ENCODE data around the gene ADGRE2. TPM values are rescaled to one million over a fixed set of nuclear protein-coding genes. Genes with fewer than 3 reads are reported as not detected.
"Not testable (repeated sequence)": the region's sequence is repeated elsewhere in the genome, so short reads cannot be mapped to it uniquely, and the experiment has no call there.

Gene ADGRE2
- total and polyA plus RNA-seq, 4 donors: 0.40 to 5.3 (median 1.2) TPM

DNA sequence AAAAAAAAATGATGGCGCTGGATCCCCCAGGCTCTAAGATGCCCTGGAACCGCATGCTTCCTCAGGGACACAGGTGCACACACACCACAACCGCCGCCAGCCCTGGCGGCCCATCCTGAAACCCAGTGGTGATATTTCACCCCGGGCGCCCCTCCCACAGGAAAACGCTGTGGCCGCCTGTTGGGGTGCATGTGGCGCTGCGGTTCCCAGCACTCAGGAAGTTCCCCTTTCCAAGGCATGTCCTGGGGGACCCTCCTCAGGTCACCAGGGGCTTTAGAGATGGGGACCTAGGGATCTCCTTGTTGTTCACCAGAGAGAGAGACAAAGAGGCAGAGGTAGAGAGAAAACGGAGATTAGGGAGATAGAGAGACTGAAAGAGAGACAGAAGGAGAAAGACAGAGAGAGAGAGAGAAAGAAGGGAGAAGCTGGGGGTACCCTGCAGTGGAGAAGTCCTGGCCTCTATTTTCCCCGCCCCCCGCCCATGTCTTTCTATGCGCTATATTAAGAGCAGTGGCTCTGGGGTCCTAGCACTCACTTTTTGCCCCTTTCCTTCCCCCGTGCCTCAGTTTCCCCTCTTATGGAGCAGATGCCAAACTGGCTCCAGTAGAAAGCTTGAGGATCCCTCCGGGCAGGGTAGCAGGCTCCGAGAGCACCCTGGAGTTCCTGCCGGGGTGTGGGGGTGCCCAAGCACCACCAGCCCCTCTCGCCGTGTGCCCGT, 2.3 kb downstream of the ADGRE2 start (continued):
- TF ChIP-seq, protein P1, sequence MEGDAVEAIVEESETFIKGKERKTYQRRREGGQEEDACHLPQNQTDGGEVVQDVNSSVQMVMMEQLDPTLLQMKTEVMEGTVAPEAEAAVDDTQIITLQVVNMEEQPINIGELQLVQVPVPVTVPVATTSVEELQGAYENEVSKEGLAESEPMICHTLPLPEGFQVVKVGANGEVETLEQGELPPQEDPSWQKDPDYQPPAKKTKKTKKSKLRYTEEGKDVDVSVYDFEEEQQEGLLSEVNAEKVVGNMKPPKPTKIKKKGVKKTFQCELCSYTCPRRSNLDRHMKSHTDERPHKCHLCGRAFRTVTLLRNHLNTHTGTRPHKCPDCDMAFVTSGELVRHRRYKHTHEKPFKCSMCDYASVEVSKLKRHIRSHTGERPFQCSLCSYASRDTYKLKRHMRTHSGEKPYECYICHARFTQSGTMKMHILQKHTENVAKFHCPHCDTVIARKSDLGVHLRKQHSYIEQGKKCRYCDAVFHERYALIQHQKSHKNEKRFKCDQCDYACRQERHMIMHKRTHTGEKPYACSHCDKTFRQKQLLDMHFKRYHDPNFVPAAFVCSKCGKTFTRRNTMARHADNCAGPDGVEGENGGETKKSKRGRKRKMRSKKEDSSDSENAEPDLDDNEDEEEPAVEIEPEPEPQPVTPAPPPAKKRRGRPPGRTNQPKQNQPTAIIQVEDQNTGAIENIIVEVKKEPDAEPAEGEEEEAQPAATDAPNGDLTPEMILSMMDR (IDR thresholded peaks at IDR 0.05; ENCODE audit: low read depth, low read length, missing input control): no peak
- TF ChIP-seq YY1 (IDR thresholded peaks at IDR 0.05) (no peak), RXRA (IDR thresholded peaks at IDR 0.05) (no peak)
- TF ChIP-seq, protein P2, sequence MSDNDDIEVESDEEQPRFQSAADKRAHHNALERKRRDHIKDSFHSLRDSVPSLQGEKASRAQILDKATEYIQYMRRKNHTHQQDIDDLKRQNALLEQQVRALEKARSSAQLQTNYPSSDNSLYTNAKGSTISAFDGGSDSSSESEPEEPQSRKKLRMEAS (IDR thresholded peaks at IDR 0.05): no peak

DNA sequence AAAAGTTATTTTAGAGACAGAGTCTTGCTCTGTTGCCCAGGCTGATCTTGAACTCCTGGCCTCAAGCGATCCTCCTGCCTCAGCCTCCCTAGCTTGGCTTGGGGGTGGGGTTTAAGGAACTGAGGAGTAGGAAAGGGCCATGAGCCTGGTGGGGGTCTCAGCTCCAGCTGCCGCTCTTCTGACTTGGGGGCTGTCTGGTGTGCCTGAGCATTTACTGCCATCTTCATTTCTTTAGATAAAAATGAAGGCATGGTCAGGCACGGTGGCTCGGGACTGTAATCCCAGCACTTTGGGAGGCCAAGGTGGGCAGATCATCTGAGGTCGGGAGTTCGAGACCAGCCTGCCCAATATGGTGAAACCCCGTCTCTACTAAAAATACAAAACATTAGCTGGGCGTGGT, 3.0 kb downstream of the ADGRE2 start:
- not testable (repeated sequence) for H3K27me3 ChIP-seq (ENCODE audit: control insufficient read depth in 4 of 4, insufficient read depth in 4 of 4, low read length in 3 of 4); H3K9ac ChIP-seq (ENCODE audit: low read depth in 1 of 2, low read length in 2 of 2); H3K4me3 ChIP-seq (ENCODE audit: low read depth in 1 of 3, low read length in 3 of 3); H3K4me1 ChIP-seq (ENCODE audit: control insufficient read depth in 4 of 4, insufficient read depth in 4 of 4, low read length in 3 of 4); H3K9me3 ChIP-seq (ENCODE audit: control insufficient read depth in 4 of 4, low read length in 3 of 4); DNase-seq (ENCODE audit: low spot score); H3K27ac ChIP-seq (ENCODE audit: low read depth in 1 of 2, low read length in 2 of 2); H3K36me3 ChIP-seq (ENCODE audit: control insufficient read depth in 4 of 4, insufficient read depth in 3 of 4, low read depth in 1 of 4, low read length in 3 of 4)
- WGBS: 68% methylated on average over 8 of the region's 8 CpGs

DNA sequence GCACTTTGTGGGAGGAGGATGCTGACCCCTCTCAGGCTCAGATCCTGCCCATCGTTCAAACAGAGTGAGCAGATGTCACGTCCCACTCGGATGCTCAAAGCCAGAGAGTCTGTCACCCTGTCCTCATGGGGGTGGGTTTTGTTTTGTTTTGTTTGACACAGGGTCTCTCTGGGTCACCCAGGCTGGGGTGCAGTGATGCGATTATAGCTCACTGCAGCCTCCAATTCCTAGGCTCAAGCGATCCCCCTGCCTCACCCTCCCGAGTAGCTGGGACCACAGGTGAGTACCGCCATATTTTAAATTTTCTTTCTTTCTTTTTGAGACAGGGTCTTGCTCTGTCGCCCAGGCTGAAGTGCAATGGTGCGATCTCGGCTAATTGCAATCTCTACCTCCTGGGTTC, 4.0 kb downstream of the ADGRE2 start:
- Histone ChIP-seq H3K9ac (ENCODE audit: low read depth in 1 of 2, low read length in 2 of 2) (no peak overlapping the region), H3K27me3 (ENCODE audit: control insufficient read depth in 4 of 4, insufficient read depth in 4 of 4, low read length in 3 of 4) (peaks cover 0 to 2% (median 0%) of the 10 kb centered on the region in 4 donors), H3K36me3 (ENCODE audit: control insufficient read depth in 4 of 4, insufficient read depth in 3 of 4, low read depth in 1 of 4, low read length in 3 of 4) (no peaks in the 10 kb centered on the region), H3K4me1 (ENCODE audit: control insufficient read depth in 4 of 4, insufficient read depth in 4 of 4, low read length in 3 of 4) (no peaks in the 10 kb centered on the region), H3K27ac (ENCODE audit: low read depth in 1 of 2, low read length in 2 of 2) (no peak overlapping the region), H3K4me3 (ENCODE audit: low read depth in 1 of 3, low read length in 3 of 3) (no peak overlapping the region), H3K9me3 (ENCODE audit: control insufficient read depth in 4 of 4, low read length in 3 of 4) (no peaks in the 10 kb centered on the region)
- TF ChIP-seq RAD21 (IDR thresholded peaks at IDR 0.05) (no peak), HNF4G (IDR thresholded peaks at IDR 0.05) (no peak), HNF4A (conservative IDR thresholded peaks at IDR 0.05) (no peak), JUND (IDR thresholded peaks at IDR 0.05) (no peak)
- TF ChIP-seq, protein P3, sequence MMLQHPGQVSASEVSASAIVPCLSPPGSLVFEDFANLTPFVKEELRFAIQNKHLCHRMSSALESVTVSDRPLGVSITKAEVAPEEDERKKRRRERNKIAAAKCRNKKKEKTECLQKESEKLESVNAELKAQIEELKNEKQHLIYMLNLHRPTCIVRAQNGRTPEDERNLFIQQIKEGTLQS (IDR thresholded peaks at IDR 0.05): no peak
- no peak for DNase-seq (ENCODE audit: low spot score)
- WGBS: 71% methylated on average over 10 of the region's 10 CpGs

DNA sequence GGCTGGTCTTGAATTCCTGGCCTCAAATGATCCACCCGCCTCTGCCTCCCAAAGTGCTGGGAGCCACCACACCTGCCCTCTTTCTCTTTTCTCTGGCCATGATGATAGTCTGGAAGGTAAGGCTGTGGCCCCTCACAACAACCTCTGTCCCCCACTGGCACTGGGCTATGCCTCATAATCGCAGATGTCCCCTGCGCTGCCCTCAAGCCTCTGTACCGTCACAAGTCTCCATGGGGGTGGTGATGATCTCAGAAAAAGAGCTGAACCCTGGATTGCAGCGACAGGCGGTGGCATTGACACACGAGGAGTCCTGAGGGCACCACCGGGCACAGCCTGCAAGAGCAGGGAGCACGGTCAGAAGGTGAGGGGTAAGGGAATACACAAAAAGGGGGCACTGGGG, 4.6 kb downstream of the ADGRE2 start:
- H3K9ac ChIP-seq (ENCODE audit: low read depth in 1 of 2, low read length in 2 of 2); H3K4me1 ChIP-seq (ENCODE audit: control insufficient read depth in 4 of 4, insufficient read depth in 4 of 4, low read length in 3 of 4); H3K36me3 ChIP-seq (ENCODE audit: control insufficient read depth in 4 of 4, insufficient read depth in 3 of 4, low read depth in 1 of 4, low read length in 3 of 4); H3K27ac ChIP-seq (ENCODE audit: low read depth in 1 of 2, low read length in 2 of 2); H3K4me3 ChIP-seq (ENCODE audit: low read depth in 1 of 3, low read length in 3 of 3); H3K9me3 ChIP-seq (ENCODE audit: control insufficient read depth in 4 of 4, low read length in 3 of 4); DNase-seq (ENCODE audit: low spot score); H3K27me3 ChIP-seq (ENCODE audit: control insufficient read depth in 4 of 4, insufficient read depth in 4 of 4, low read length in 3 of 4): not testable (repeated sequence)
- WGBS: 80% methylated on average over 9 of the region's 9 CpGs

DNA sequence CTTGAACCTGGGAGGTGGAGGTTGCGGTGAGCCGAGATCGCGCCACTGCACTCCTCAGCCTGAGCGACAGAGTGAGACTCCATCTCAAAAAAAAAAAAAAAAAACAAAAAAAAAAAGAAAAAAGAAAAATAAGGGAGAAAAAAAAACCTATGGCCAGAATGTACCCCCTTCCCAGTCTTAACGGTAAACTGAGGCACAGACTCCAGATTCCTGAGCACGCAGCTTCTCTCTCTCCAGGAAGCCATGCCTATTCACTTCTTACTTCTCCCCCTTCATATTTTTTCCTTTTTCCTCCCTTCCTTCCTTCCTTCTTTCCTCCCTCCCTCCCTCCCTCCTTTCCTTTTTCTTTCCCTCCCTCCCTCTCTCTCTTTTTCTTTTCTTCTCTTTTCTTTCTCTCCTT, 5.4 kb downstream of the ADGRE2 start:
- no peak overlapping the region for H3K27ac ChIP-seq (ENCODE audit: low read depth in 1 of 2, low read length in 2 of 2)
- peaks cover 0 to 2% (median 0%) of the 10 kb centered on the region in 4 donors for H3K27me3 ChIP-seq (ENCODE audit: control insufficient read depth in 4 of 4, insufficient read depth in 4 of 4, low read length in 3 of 4)
- no peaks in the 10 kb centered on the region for H3K9me3 ChIP-seq (ENCODE audit: control insufficient read depth in 4 of 4, low read length in 3 of 4)
- no peak for DNase-seq (ENCODE audit: low spot score)
- H3K36me3 ChIP-seq (ENCODE audit: control insufficient read depth in 4 of 4, insufficient read depth in 3 of 4, low read depth in 1 of 4, low read length in 3 of 4): no peaks in the 10 kb centered on the region
- 89% methylated on average over 7 of the region's 7 CpGs for WGBS
- H3K9ac ChIP-seq (ENCODE audit: low read depth in 1 of 2, low read length in 2 of 2): no peak overlapping the region
- H3K4me1 ChIP-seq (ENCODE audit: control insufficient read depth in 4 of 4, insufficient read depth in 4 of 4, low read length in 3 of 4): no peaks in the 10 kb centered on the region
- H3K4me3 ChIP-seq (ENCODE audit: low read depth in 1 of 3, low read length in 3 of 3): no peak overlapping the region
- TF ChIP-seq RAD21 (IDR thresholded peaks at IDR 0.05): no peak
- no peak for TF ChIP-seq RXRA (IDR thresholded peaks at IDR 0.05)
- TF ChIP-seq, protein P1 (IDR thresholded peaks at IDR 0.05; ENCODE audit: low read depth, low read length, missing input control): no peak
- TF ChIP-seq, protein P4, sequence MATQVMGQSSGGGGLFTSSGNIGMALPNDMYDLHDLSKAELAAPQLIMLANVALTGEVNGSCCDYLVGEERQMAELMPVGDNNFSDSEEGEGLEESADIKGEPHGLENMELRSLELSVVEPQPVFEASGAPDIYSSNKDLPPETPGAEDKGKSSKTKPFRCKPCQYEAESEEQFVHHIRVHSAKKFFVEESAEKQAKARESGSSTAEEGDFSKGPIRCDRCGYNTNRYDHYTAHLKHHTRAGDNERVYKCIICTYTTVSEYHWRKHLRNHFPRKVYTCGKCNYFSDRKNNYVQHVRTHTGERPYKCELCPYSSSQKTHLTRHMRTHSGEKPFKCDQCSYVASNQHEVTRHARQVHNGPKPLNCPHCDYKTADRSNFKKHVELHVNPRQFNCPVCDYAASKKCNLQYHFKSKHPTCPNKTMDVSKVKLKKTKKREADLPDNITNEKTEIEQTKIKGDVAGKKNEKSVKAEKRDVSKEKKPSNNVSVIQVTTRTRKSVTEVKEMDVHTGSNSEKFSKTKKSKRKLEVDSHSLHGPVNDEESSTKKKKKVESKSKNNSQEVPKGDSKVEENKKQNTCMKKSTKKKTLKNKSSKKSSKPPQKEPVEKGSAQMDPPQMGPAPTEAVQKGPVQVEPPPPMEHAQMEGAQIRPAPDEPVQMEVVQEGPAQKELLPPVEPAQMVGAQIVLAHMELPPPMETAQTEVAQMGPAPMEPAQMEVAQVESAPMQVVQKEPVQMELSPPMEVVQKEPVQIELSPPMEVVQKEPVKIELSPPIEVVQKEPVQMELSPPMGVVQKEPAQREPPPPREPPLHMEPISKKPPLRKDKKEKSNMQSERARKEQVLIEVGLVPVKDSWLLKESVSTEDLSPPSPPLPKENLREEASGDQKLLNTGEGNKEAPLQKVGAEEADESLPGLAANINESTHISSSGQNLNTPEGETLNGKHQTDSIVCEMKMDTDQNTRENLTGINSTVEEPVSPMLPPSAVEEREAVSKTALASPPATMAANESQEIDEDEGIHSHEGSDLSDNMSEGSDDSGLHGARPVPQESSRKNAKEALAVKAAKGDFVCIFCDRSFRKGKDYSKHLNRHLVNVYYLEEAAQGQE (IDR thresholded peaks at IDR 0.05): no peak
- TF ChIP-seq FOXA2 (IDR thresholded peaks at IDR 0.05): no peak
- no peak for TF ChIP-seq FOXA1 (IDR thresholded peaks at IDR 0.05)
- TF ChIP-seq HNF4A (conservative IDR thresholded peaks at IDR 0.05): no peak
- TF ChIP-seq, protein P2 (IDR thresholded peaks at IDR 0.05): no peak
